Ishikawa (cell line): ENCODE data around the gene ZBTB7C.

Experiments used
- CEBPB ChIP-seq: IDR thresholded peaks from 2 replicates; pipeline ENCODE4 v1.6.1; 2012
- CREB1 ChIP-seq: IDR thresholded peaks from 2 replicates; pipeline ENCODE4 v1.6.1; 2012; ENCODE audit warnings: low read depth
- EGR1 ChIP-seq: IDR thresholded peaks from 2 replicates; pipeline ENCODE4 v1.6.1; 2012
- EP300 ChIP-seq: IDR thresholded peaks from 2 replicates; pipeline ENCODE4 v1.6.1; 2012; ENCODE audit warnings: borderline replicate concordance
- FOXM1 ChIP-seq: IDR thresholded peaks from 2 replicates; pipeline ENCODE4 v1.6.1; 2012; ENCODE audit warnings: low read depth, borderline replicate concordance
- MAX ChIP-seq: IDR thresholded peaks from 2 replicates; pipeline ENCODE4 v1.6.1; 2012
- NFIC ChIP-seq: IDR thresholded peaks from 2 replicates; pipeline ENCODE4 v1.6.1; 2012
- RAD21 ChIP-seq: IDR thresholded peaks from 2 replicates; pipeline ENCODE4 v1.6.1; 2012; ENCODE audit warnings: low read depth
- REST ChIP-seq: IDR thresholded peaks from 2 replicates; pipeline ENCODE4 v1.6.1; 2012; ENCODE audit warnings: low read depth, mild to moderate bottlenecking
- TAF1 ChIP-seq: IDR thresholded peaks from 2 replicates; pipeline ENCODE4 v1.6.1; 2012; ENCODE audit warnings: low read depth, mild to moderate bottlenecking
- TCF12 ChIP-seq: IDR thresholded peaks from 2 replicates; pipeline ENCODE4 v1.6.1; 2012; ENCODE audit warnings: low read depth
- TEAD4 ChIP-seq: IDR thresholded peaks from 2 replicates; pipeline ENCODE4 v1.6.1; 2012
- USF1 ChIP-seq: IDR thresholded peaks from 2 replicates; pipeline ENCODE4 v1.6.1; 2012
- YY1 ChIP-seq: IDR thresholded peaks from 2 replicates; pipeline ENCODE4 v1.6.1; 2012; ENCODE audit warnings: low read depth
- ZBTB7A ChIP-seq: IDR thresholded peaks from 2 replicates; pipeline ENCODE4 v1.6.1; 2012; ENCODE audit warnings: low read depth

The ZBTB7C gene

GRCh38 chr18:48395646-48396045, 13.5 kb downstream of the ZBTB7C start:
- TF ChIP-seq MAX (no peak), TAF1 (no peak), FOXM1 (no peak)

DNA sequence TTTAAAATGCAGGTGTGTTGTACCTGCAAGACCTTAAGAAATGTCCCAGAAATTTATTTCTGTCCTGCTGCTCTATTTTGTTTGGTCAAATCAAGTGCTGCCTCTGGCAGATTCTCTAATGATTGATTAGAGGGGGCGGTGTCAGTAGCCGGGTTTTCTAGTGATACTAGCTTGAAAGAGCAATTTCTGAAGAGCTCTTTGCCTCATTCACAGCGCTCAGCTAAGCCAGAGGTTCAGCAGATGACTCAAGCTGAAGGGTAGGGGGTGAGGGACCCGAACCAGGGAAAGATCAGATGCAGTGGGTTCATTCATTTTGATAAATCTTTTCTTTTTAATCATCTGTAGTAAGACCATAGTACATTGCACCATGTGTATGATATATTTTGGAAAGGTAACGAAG, 15.0 kb downstream of the ZBTB7C start:
- TF ChIP-seq YY1 (no peak), EGR1 (no peak), TCF12 (no peak), NFIC (no peak), FOXM1 (no peak), MAX (no peak), TAF1 (no peak), CEBPB (no peak), USF1 (no peak), REST (no peak), ZBTB7A (no peak), RAD21 (no peak), EP300 (no peak), CREB1 (no peak), TEAD4 (no peak)

DNA sequence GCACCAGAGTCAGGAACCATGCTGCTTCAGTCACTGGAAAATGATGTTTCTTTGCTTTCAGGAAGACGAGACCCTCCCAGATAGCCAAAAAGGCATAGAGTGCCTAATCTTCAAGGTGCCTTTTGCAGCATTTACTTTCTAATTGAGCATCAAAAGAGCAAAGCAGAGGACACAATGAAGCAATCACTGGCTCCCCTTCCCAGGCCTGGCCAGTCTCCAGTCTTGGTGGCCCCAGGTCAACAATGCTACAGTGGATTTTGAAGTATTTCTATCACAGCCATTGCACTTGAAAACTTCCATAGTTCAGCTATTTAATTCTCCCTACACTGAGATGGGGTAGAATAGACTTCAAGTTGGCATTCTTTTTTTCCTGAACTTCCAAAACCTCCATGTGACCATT, 15.4 kb downstream of the ZBTB7C start:
- TF ChIP-seq USF1: no peak
- TF ChIP-seq TAF1: no peak
- TF ChIP-seq ZBTB7A: no peak
- no peak for TF ChIP-seq TEAD4
- TF ChIP-seq REST: no peak
- no peak for TF ChIP-seq NFIC

DNA sequence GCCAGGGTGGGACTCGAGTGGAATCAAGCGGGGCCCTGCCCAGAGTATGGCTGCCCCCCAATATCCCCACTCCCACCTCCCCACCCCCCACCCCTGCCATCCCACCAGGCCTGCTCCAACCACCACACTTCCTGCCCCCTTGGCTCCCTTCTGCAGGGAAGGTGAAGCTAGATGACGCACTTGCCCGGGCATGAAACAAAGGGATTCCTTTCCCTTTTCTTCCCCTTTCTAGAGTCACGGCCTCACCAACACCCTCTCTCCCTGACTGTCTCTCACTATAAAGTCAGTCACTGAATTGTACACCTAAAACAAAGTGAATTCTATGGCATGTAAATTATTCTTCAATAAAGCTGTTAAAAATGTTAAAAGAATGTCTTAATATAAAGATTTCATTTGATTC, 16.0 kb downstream of the ZBTB7C start:
- TF ChIP-seq CEBPB: no peak
- no peak for TF ChIP-seq TEAD4
- TF ChIP-seq CREB1: no peak
- no peak for TF ChIP-seq NFIC
- no peak for TF ChIP-seq YY1
- no peak for TF ChIP-seq RAD21
- no peak for TF ChIP-seq FOXM1
- no peak for TF ChIP-seq EGR1
- TF ChIP-seq USF1: no peak
- TF ChIP-seq EP300: no peak
- no peak for TF ChIP-seq ZBTB7A
- TF ChIP-seq TAF1: no peak

- TF ChIP-seq MAX (no peak), YY1 (no peak), CEBPB (no peak), CREB1 (no peak), NFIC (no peak), RAD21 (no peak), TCF12 (no peak), EP300 (no peak), ZBTB7A (no peak), USF1 (no peak), EGR1 (no peak), REST (no peak), FOXM1 (no peak)
Observed at GRCh38 chr18:48392268-48392667, 16.9 kb downstream of the ZBTB7C start.
